OCI-M2 (cell line): Measurements from ENCODE around the gene CENPV.

Experiments
- DNase-seq: peaks from one replicate; lab custom pipeline; 2025; ENCODE audit not compliant: unreplicated experiment; lab: John Stamatoyannopoulos, UW

CENPV gene

DNA sequence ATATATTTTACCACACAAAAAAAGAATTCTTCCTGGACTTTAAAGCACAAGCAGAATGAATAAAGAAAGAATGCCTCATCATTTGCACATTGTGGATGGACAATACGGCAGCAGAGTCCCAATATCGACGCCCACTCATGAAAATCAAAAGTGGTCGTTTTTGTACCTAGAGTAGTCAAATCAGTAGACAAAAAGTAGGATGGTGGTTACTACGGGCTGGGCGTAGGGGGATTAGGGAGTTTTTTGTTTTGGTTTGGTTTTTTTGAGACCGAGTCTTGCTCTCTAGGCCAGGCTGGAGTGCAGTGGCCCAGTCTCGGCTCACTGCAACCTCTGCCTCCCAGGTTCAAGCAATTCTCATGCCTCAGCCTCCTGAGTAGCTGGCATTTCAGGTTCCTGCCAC lies 8.6 kb upstream of the CENPV start:
- DNase-seq, result no peak

GRCh38 chr17:16358394-16358793 lies 5.1 kb upstream of the CENPV start:
- no peak for DNase-seq

DNA sequence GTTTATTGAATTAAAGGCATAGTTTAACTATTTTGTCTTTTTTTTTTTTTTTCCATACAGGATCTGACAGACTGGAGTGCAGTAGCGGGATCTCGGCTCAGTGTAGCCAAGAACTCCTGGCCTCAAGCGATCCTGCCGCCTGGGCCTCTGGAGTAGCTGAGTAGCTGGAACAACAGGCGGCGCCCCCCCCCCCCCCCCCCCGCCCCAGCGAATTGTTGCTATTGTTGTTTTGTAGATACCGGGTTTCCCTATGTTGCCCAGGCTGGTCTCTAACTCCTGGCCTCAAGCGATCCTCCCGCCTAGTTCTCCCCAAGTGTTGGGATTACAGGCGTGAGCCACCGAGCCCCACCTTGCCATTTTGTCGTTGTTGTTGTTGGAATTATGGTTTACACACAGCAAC lies 1.3 kb upstream of the CENPV start:
- DNase-seq, result no peak

- no peak for DNase-seq
These were observed 477 bp downstream of the CENPV start for GRCh38 chr17:16352667-16353316.

GRCh38 chr17:16352303-16352666 lies 984 bp downstream of the CENPV start:
- DNase-seq, result no peak

GRCh38 chr17:16351831-16352230 lies 1.4 kb downstream of the CENPV start:
- no peak for DNase-seq

GRCh38 chr17:16349431-16349830 lies 3.8 kb downstream of the CENPV start:
- no peak for DNase-seq

- no peak for DNase-seq
These were observed 4.7 kb downstream of the CENPV start for GRCh38 chr17:16348586-16348985.

GRCh38 chr17:16346721-16347271 lies 6.5 kb downstream of the CENPV start:
- no peak for DNase-seq

DNA sequence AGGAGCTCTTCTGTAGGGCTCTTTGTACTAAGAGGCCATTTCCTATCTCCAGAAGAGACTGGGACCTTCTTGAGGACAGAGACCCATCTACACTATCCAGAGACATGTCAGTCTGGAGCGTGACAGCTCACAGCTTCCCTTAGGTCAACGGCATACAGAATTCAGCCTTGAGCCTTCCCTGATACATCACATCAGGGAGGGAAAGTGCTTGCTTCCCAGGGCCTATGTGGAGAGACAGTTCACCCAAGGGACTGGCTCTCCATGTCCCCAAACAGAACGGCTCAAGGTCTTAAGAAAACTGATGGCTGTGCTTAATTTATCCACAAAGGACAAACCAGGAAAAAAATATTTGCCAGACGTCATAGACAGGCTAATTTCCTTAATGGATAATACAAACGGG lies 7.7 kb downstream of the CENPV start:
- no peak for DNase-seq

DNA sequence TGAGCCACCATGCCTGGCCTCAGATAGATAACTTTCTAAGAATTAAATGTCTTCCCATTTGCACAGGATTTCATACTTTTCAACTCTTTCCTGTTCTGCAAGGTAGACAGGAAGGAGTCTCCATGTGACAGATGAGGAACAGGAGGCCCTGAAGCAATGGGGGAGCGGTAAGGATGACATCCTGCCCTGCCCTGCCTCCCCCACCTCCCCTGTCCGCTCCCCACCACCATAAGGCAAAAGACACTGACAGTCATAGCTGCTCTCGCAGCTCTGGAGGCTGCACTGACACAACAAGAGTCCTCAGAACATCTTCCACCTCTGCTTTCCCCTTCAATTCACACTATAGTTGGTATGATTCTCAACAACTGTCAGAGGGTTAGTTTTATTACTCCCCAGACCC lies 9.7 kb downstream of the CENPV start:
- DNase-seq, result no peak

DNA sequence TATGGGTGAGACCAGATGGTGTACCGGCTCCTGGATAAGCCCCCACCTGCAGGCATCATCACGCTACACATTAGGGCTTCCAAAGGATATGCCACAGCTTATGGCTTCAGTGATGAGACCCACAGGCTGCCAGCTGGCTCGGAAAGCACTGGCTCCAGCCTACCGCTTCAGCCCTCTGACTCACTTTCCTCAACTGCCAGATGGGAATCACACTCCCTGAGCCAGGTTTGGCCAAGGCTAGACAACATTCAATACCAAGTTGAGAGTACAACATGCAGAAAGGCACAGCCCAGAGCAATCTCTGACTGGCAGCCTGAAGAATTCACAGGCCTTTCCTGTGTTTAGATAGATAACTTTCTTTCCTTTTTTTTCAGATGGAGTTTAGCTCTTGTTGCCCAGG lies 10.3 kb downstream of the CENPV start:
- no peak for DNase-seq

DNA sequence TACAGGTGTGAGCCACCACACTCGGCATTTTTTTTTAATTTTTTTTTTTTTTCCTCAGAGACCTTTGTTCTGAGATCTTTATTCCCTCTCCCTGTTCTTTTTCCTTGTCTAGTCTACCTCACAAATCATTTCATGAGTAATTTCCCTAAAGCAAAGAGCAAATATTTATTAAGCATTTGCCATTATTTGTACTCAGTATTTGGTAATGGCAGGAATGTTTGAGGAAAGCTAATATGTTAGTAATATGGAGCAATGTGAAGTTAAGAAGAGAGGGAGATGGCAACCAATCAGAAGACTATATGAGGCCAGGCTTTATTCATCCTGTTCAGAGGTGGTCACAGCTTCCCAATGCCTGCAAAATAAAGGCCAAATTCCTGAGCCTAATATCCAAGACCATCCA lies 13.3 kb downstream of the CENPV start:
- DNase-seq, result no peak

DNA sequence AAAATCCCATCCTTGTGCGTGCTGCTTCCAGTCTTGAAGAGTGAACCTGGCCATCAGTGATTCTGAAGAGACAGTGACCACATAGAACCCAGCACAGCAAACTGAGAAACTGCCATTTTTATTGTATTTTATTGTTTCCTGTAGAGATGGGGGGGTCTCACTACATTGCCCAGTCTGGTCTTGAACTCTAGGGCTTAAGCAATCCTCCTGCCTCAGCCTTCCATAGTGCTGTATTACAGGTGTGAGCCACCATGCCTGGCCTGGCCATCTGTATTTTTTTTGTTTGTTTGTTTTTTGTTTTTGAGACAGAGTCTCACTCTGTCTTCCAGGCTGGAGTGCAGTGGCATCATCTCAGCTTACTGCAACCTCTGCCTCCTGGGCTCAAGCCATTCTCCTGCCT lies 13.9 kb downstream of the CENPV start:
- DNase-seq, result no peak

- no peak for DNase-seq
These were observed 14.9 kb downstream of the CENPV start for GRCh38 chr17:16338391-16338790.

DNA sequence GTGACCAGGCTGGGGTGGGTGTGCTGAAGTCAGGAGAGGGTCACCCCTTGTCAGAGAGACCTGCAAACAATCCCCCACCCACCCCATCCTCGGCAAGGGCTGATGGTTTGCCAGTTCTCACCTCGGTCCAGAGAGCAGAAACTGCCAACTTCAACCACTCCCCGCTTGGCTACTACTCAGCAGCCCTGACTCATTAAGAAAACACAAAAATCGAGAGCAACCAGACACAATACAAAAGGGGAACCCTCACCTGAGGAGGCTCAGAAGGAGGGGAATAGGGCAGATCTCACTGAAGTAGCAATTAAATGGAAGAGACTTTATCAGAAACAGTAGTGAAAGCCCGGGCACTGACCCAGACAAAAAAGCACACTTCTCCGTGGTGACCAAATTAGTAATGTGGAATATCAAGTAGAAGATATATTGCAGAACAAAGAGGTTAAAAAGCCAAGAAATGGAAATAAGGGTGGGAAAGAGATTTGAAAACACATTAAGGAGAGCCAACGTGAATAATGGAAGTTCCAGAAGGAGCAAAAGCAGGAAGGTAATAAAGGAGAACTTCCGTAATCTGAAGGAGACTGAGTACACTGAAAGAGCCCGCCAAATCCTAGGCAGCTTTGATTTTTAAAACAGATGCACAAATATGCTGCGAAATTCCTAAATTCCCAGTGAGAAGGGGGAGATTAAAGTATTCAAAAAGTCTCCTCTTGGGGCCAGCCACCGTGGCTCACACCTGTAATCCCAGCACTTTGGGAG lies 23.6 kb downstream of the CENPV start:
- DNase-seq, result no peak

- no peak for DNase-seq
These were observed 24.3 kb downstream of the CENPV start for GRCh38 chr17:16328997-16329396.

DNA sequence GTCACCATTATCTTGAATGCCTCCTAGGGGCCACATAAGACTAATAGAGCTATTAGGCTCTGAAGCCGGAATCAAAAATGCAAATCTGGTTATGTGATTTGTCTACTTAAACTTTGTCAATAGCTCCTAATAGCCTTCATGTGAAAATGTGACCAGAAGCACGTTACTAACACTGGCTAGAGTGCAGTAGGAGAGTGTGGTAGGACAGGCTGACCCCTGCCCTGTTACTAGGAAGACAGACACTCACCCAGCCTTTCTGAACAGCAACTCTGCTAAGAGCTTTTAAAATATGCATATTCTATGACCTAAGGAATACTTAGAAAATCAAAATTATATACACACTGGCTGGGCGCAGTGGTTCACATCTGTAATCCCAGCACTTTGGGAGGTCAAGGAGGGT lies 26.3 kb downstream of the CENPV start:
- no peak for DNase-seq

GRCh38 chr17:16325964-16326363 lies 27.3 kb downstream of the CENPV start:
- DNase-seq, result no peak

GRCh38 chr17:16322636-16323035 lies 30.6 kb downstream of the CENPV start:
- DNase-seq, result no peak

- no peak for DNase-seq
These were observed 33.3 kb downstream of the CENPV start for GRCh38 chr17:16319969-16320368.

DNA sequence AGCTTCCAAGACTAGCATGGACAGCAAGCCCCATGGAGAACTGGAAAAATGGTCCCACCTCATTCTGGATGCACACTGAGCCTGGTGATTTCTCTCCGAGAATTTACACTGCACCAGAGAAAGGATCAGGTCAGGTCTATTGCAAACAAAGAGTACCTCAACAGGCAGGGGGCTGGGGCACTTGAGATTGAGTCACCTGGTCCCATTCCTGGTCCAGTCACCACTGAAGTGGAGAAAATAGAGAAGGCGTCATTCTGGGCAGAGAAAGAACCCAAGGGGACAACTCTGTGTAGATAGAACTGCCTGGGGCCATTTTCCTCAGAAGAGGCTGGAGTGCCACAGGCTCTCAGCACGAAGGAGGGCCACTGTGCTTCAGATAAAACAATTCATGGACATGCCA lies 38.4 kb downstream of the CENPV start:
- DNase-seq, result no peak

DNA sequence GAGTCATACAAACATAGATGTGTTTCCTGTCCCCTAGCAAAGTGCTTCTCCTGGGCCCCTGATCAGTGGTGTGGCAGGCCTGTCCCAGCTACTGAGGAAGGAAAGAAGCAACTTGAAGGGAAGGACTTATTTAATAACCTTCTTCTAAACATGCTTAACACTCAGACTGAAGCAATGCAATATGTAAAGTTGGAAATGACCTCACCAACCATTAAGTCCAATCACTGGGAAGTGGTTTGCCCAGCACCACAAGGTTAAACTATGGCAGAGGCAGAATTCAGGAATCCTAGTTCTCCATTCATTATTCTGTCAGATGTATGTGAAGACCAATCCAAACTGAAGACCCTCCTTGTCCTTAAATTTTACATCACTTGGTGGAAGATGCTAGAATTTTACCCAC lies 39.1 kb downstream of the CENPV start:
- no peak for DNase-seq
